H1 (cell line): ENCODE results near the gene GPC6.

ENCODE experiments used
- BACH1 ChIP-seq: IDR thresholded peaks from 2 replicates; pipeline ENCODE4 v1.6.1; 2012; ENCODE audit warnings: low read length, improper control_type of control experiment
- CHD2 ChIP-seq: IDR thresholded peaks from 2 replicates; pipeline ENCODE4 v1.6.1; 2012; ENCODE audit warnings: low read length, improper control_type of control experiment
- EP300 ChIP-seq, 2 experiments: IDR thresholded peaks; 1 replicate in 1 of 2; 2 replicates in 1 of 2; pipeline ENCODE4 v1.6.1; 2011 to 2012; ENCODE audit warnings: low read depth in 2 of 2, low read length in 2 of 2, mild to moderate bottlenecking in 2 of 2, borderline replicate concordance in 1 of 2, inconsistent platforms in 1 of 2, moderate library complexity in 1 of 2
- GABPA ChIP-seq: IDR thresholded peaks from 2 replicates; pipeline ENCODE4 v1.6.1; 2011; ENCODE audit warnings: mild to moderate bottlenecking, low read length, moderate library complexity, borderline replicate concordance; ENCODE audit not compliant: insufficient read depth
- PHF8 ChIP-seq: fragments of 200-600 bp; sonication (generic); conservative IDR thresholded peaks from 2 replicates; pipeline ENCODE4 v1.7.1; 2012; ENCODE audit warnings: low read depth, mild to moderate bottlenecking, inconsistent platforms, low read length, moderate library complexity
- POLR2A ChIP-seq, 2 experiments: IDR thresholded peaks; 1 replicate in 1 of 2; 2 replicates in 1 of 2; pipeline ENCODE4 v1.6.1; 2011; ENCODE audit warnings: low read depth in 2 of 2, low read length in 2 of 2, mild to moderate bottlenecking in 2 of 2; ENCODE audit errors: control extremely low read depth in 1 of 2
- RAD21 ChIP-seq, 2 experiments: IDR thresholded peaks in 1 of 2; conservative IDR thresholded peaks in 1 of 2; 2 replicates each; pipeline ENCODE4 v1.6.1; 2011; ENCODE audit warnings: low read depth in 2 of 2, low read length in 2 of 2, improper control_type of control experiment in 1 of 2, inconsistent platforms in 1 of 2, mild to moderate bottlenecking in 1 of 2, moderate library complexity in 1 of 2
- RNF2 ChIP-seq: fragments of 200-900, 300-1000 bp; sonication (generic); IDR thresholded peaks from 2 replicates; pipeline ENCODE4 v1.7.1; 2016; ENCODE audit warnings: borderline replicate concordance, low read depth, mild to moderate bottlenecking, antibody characterized with exemption, low read length; ENCODE audit not compliant: poor library complexity, severe bottlenecking; ENCODE audit errors: missing control alignments
- TF ChIP-seq, protein P1 (sequence below), 3 experiments: IDR thresholded peaks; 1 replicate in 2 of 3; 2 replicates in 1 of 3; pipeline versions ENCODE4 v1.5.1 to v1.6.1; 2011; ENCODE audit warnings: low read length in 3 of 3, mild to moderate bottlenecking in 3 of 3, inconsistent platforms in 2 of 3, low read depth in 1 of 3, moderate library complexity in 1 of 3; ENCODE audit not compliant: insufficient read depth in 1 of 3; ENCODE audit errors: control extremely low read depth in 1 of 3
- TF ChIP-seq, protein P2 (sequence below): IDR thresholded peaks from 2 replicates; pipeline ENCODE4 v1.6.1; 2011; ENCODE audit warnings: low read length, improper control_type of control experiment
- TF ChIP-seq, protein P3 (sequence below): IDR thresholded peaks from 2 replicates; pipeline ENCODE4 v1.6.1; 2012; ENCODE audit warnings: low read length, inconsistent platforms
- TF ChIP-seq, protein P4 (sequence below): IDR thresholded peaks from 2 replicates; pipeline ENCODE4 v1.6.1; 2012; ENCODE audit warnings: inconsistent platforms

DNA sequence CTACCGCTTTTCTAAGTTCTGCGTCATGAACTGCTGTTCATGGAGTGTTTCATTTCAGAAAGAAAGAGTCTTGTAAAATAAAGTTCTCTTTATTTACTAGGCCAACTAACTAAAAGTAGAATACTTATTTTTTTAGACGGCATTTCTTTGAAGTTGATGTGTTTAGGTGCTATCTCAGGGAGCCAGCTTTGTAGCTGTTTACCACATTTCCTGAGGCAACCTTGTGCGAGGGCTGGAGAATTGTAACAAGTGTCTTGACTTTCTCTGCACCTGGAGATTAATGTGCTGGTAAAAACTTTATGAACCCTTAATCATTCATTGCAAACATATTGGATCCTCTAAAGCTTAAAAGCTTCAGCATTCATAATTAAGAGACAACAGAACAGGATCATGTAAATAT, 229.3 kb downstream of the GPC6 start:
- TF ChIP-seq POLR2A (IDR thresholded peaks at IDR 0.05; ENCODE audit: control extremely low read depth in 1 of 2, low read depth in 2 of 2, low read length in 2 of 2) (no peak), BACH1 (no peak), CHD2 (no peak), PHF8 (no peak), GABPA (no peak), EP300 (IDR thresholded peaks at IDR 0.05; ENCODE audit: borderline replicate concordance in 1 of 2, low read depth in 2 of 2, low read length in 2 of 2) (no peak), RNF2 (no peak), RAD21 (IDR thresholded peaks at IDR 0.05 in 1 of 2, conservative IDR thresholded peaks at IDR 0.05 in 1 of 2; ENCODE audit: low read depth in 2 of 2, low read length in 2 of 2) (no peak)
- TF ChIP-seq, protein P1, sequence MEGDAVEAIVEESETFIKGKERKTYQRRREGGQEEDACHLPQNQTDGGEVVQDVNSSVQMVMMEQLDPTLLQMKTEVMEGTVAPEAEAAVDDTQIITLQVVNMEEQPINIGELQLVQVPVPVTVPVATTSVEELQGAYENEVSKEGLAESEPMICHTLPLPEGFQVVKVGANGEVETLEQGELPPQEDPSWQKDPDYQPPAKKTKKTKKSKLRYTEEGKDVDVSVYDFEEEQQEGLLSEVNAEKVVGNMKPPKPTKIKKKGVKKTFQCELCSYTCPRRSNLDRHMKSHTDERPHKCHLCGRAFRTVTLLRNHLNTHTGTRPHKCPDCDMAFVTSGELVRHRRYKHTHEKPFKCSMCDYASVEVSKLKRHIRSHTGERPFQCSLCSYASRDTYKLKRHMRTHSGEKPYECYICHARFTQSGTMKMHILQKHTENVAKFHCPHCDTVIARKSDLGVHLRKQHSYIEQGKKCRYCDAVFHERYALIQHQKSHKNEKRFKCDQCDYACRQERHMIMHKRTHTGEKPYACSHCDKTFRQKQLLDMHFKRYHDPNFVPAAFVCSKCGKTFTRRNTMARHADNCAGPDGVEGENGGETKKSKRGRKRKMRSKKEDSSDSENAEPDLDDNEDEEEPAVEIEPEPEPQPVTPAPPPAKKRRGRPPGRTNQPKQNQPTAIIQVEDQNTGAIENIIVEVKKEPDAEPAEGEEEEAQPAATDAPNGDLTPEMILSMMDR (IDR thresholded peaks at IDR 0.05; ENCODE audit: control extremely low read depth in 1 of 3, insufficient read depth in 1 of 3, low read depth in 1 of 3, low read length in 3 of 3), result no peak
- TF ChIP-seq, protein P2, sequence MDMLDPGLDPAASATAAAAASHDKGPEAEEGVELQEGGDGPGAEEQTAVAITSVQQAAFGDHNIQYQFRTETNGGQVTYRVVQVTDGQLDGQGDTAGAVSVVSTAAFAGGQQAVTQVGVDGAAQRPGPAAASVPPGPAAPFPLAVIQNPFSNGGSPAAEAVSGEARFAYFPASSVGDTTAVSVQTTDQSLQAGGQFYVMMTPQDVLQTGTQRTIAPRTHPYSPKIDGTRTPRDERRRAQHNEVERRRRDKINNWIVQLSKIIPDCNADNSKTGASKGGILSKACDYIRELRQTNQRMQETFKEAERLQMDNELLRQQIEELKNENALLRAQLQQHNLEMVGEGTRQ, result no peak
- TF ChIP-seq, protein P3, sequence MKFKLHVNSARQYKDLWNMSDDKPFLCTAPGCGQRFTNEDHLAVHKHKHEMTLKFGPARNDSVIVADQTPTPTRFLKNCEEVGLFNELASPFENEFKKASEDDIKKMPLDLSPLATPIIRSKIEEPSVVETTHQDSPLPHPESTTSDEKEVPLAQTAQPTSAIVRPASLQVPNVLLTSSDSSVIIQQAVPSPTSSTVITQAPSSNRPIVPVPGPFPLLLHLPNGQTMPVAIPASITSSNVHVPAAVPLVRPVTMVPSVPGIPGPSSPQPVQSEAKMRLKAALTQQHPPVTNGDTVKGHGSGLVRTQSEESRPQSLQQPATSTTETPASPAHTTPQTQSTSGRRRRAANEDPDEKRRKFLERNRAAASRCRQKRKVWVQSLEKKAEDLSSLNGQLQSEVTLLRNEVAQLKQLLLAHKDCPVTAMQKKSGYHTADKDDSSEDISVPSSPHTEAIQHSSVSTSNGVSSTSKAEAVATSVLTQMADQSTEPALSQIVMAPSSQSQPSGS, result no peak
- TF ChIP-seq, protein P4, sequence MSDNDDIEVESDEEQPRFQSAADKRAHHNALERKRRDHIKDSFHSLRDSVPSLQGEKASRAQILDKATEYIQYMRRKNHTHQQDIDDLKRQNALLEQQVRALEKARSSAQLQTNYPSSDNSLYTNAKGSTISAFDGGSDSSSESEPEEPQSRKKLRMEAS, result no peak
